ENCODE data around the gene NRSN1. TPM values are rescaled to one million over a fixed set of nuclear protein-coding genes. Genes with fewer than 3 reads are reported as not detected.

NRSN1 gene
- total RNA-seq, 2 experiments from 2014 or later = not detected

DNA sequence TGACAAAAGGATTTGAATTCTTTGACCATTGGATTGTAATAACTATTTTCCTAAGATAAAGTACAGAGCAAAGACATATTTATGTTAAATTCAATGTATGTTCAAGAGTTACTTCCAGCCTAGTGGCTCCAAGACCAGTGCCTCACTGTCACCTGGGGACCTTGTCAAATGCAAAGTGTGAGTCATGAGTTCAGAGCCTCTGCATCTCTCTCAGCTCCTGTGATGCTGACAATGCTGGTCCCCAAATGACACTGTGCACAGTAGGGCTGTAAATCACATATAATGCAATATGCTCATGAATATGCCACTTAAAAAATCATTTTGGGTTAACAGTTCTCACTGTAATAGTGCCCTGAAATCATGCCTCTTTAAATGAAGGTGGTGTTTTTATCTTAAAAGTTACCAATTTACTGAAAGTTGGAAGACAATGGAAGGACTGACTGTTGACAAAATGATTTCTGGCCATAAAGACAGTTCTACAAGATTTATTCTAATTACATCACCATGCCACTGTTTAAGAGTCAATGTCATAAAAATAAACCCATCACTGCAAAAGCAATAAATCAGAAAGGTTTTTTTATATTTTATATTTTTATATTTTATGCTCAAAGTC, 62.1 kb downstream of the NRSN1 start:
- no peak overlapping the region for H3K4me2 ChIP-seq (ENCODE audit: low read length)
- no peaks in the 10 kb centered on the region for H3K36me3 ChIP-seq (ENCODE audit: insufficient read depth, low read length)
- no peak overlapping the region for H3K27ac ChIP-seq (ENCODE audit: low read depth, low read length, poor library complexity, severe bottlenecking)
- H3K9me2 ChIP-seq (ENCODE audit: insufficient read depth, low read length) = no peaks in the 10 kb centered on the region
- no peak for DNase-seq (ENCODE audit: low spot score)
- no peaks in the 10 kb centered on the region for H3K79me2 ChIP-seq (ENCODE audit: insufficient read depth, low read depth, low read length)
- H2AFZ ChIP-seq (ENCODE audit: low read length) = no peak overlapping the region
- H4K20me1 ChIP-seq (ENCODE audit: insufficient read depth, low read length) = no peaks in the 10 kb centered on the region
- no peaks in the 10 kb centered on the region for H3K4me1 ChIP-seq (ENCODE audit: insufficient read depth, low read length, poor library complexity, severe bottlenecking)
- TF ChIP-seq, protein P1, sequence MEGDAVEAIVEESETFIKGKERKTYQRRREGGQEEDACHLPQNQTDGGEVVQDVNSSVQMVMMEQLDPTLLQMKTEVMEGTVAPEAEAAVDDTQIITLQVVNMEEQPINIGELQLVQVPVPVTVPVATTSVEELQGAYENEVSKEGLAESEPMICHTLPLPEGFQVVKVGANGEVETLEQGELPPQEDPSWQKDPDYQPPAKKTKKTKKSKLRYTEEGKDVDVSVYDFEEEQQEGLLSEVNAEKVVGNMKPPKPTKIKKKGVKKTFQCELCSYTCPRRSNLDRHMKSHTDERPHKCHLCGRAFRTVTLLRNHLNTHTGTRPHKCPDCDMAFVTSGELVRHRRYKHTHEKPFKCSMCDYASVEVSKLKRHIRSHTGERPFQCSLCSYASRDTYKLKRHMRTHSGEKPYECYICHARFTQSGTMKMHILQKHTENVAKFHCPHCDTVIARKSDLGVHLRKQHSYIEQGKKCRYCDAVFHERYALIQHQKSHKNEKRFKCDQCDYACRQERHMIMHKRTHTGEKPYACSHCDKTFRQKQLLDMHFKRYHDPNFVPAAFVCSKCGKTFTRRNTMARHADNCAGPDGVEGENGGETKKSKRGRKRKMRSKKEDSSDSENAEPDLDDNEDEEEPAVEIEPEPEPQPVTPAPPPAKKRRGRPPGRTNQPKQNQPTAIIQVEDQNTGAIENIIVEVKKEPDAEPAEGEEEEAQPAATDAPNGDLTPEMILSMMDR (conservative IDR thresholded peaks at IDR 0.05; ENCODE audit: low read length) = no peak
- TF ChIP-seq EZH2phosphoT487 (IDR thresholded peaks at IDR 0.05; ENCODE audit: borderline replicate concordance, low read depth, low read length) = no peak
- no peak overlapping the region for H3K4me3 ChIP-seq (ENCODE audit: low read depth, low read length, poor library complexity, severe bottlenecking)
- ChIA-PET CTCF (ENCODE audit: unreplicated experiment) (no interaction called here), POLR2A (no interaction called here)
- intact Hi-C loops (cut with micrococcal nuclease; ENCODE audit: unreplicated experiment) = no loop called here
- H3K9me3 ChIP-seq (ENCODE audit: low read length) = no peaks in the 10 kb centered on the region
- BruUV-seq (replicated peaks) = no TSS peak

DNA sequence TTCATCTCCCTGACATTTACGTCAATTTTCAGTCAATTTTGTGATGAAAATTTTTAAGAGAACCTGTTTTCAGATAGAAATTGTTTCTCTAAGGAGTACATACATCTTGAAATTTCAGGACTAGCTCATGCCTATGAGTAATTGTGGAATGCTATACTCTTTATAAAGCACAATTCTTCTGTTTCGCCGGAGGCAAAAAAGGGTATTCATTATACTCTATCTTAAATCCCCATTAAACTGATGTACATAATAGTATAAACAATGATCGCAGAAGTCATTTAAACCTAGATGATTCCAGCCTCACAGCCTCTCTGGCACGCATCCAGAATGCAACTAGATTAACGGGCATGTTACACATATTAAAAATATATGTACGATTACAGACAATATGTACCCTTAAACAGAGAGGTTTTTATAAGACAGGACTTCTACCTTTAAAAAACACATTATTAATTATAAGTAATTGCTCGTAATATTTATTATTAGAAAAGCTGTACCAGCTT, 62.6 kb downstream of the NRSN1 start:
- ChIA-PET POLR2A (interaction anchor here (1.0 kb wide), 1 partner anchor 21 kb away, joined by 3 read pairs; no protein-coding TSS in a partner anchor), CTCF (ENCODE audit: unreplicated experiment) (no interaction called here)
- Histone ChIP-seq H3K4me2 (ENCODE audit: low read length) (no peak overlapping the region), H3K4me1 (ENCODE audit: insufficient read depth, low read length, poor library complexity, severe bottlenecking) (no peaks in the 10 kb centered on the region), H3K27ac (ENCODE audit: low read depth, low read length, poor library complexity, severe bottlenecking) (no peak overlapping the region), H3K4me3 (ENCODE audit: low read depth, low read length, poor library complexity, severe bottlenecking) (no peak overlapping the region), H3K9me2 (ENCODE audit: insufficient read depth, low read length) (no peaks in the 10 kb centered on the region), H3K79me2 (ENCODE audit: insufficient read depth, low read depth, low read length) (no peaks in the 10 kb centered on the region), H4K20me1 (ENCODE audit: insufficient read depth, low read length) (no peaks in the 10 kb centered on the region), H2AFZ (ENCODE audit: low read length) (no peak overlapping the region), H3K9me3 (ENCODE audit: low read length) (no peaks in the 10 kb centered on the region), H3K36me3 (ENCODE audit: insufficient read depth, low read length) (no peaks in the 10 kb centered on the region)
- intact Hi-C loops (cut with micrococcal nuclease; ENCODE audit: unreplicated experiment) = no loop called here
- no peak for DNase-seq (ENCODE audit: low spot score)
- no peak for TF ChIP-seq EZH2phosphoT487 (IDR thresholded peaks at IDR 0.05; ENCODE audit: borderline replicate concordance, low read depth, low read length)
- TF ChIP-seq, protein P1 (conservative IDR thresholded peaks at IDR 0.05; ENCODE audit: low read length) = no peak
- BruUV-seq (replicated peaks) = no TSS peak

DNA sequence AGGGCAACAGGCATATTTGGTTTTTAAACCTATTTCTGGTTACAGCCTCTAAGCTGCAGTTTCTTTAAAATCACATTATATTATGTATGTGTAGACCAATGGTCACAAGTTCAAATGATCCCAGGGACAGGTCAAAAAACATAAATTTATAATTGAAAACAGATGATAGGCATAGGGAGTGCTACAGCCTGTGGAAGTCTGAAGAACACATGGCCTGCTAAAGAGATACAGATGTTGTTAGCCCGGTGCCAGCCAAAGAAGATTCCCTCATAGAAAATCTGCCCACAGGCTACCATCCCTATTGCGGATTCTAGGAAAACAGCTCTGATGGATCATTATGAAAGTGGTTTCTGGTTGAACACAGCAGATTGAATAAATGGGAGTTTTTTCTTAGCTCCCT, 65.3 kb downstream of the NRSN1 start:
- intact Hi-C loops (cut with micrococcal nuclease; ENCODE audit: unreplicated experiment) = no loop called here
- H3K36me3 ChIP-seq (ENCODE audit: insufficient read depth, low read length) = no peaks in the 10 kb centered on the region
- CTCF ChIA-PET (ENCODE audit: unreplicated experiment) = no interaction called here
- H4K20me1 ChIP-seq (ENCODE audit: insufficient read depth, low read length) = no peaks in the 10 kb centered on the region
- no peak for TF ChIP-seq EZH2phosphoT487 (IDR thresholded peaks at IDR 0.05; ENCODE audit: borderline replicate concordance, low read depth, low read length)
- TF ChIP-seq, protein P1 (conservative IDR thresholded peaks at IDR 0.05; ENCODE audit: low read length) = no peak
- H3K4me3 ChIP-seq (ENCODE audit: low read depth, low read length, poor library complexity, severe bottlenecking) = no peak overlapping the region
- H3K9me3 ChIP-seq (ENCODE audit: low read length) = no peaks in the 10 kb centered on the region
- no peak overlapping the region for H3K4me2 ChIP-seq (ENCODE audit: low read length)
- no peak overlapping the region for H2AFZ ChIP-seq (ENCODE audit: low read length)
- no peaks in the 10 kb centered on the region for H3K79me2 ChIP-seq (ENCODE audit: insufficient read depth, low read depth, low read length)
- H3K27ac ChIP-seq (ENCODE audit: low read depth, low read length, poor library complexity, severe bottlenecking) = no peak overlapping the region
- no TSS peak for BruUV-seq (replicated peaks)
- H3K9me2 ChIP-seq (ENCODE audit: insufficient read depth, low read length) = no peaks in the 10 kb centered on the region
- POLR2A ChIA-PET = no interaction called here
- no peak for DNase-seq (ENCODE audit: low spot score)
- no peaks in the 10 kb centered on the region for H3K4me1 ChIP-seq (ENCODE audit: insufficient read depth, low read length, poor library complexity, severe bottlenecking)

Data from OCI-LY7 (cell line).